ENCODE results near the gene IRAK1. TPM values are rescaled to one million over a fixed set of nuclear protein-coding genes. Genes with fewer than 3 reads are reported as not detected.

The IRAK1 gene
- total and polyA plus RNA-seq, 9 of the 15 experiments (the other 6 are each of a cell fraction or from before 2014, with no cell fraction given) = 11.6 to 261 (median 91.6) TPM

DNA sequence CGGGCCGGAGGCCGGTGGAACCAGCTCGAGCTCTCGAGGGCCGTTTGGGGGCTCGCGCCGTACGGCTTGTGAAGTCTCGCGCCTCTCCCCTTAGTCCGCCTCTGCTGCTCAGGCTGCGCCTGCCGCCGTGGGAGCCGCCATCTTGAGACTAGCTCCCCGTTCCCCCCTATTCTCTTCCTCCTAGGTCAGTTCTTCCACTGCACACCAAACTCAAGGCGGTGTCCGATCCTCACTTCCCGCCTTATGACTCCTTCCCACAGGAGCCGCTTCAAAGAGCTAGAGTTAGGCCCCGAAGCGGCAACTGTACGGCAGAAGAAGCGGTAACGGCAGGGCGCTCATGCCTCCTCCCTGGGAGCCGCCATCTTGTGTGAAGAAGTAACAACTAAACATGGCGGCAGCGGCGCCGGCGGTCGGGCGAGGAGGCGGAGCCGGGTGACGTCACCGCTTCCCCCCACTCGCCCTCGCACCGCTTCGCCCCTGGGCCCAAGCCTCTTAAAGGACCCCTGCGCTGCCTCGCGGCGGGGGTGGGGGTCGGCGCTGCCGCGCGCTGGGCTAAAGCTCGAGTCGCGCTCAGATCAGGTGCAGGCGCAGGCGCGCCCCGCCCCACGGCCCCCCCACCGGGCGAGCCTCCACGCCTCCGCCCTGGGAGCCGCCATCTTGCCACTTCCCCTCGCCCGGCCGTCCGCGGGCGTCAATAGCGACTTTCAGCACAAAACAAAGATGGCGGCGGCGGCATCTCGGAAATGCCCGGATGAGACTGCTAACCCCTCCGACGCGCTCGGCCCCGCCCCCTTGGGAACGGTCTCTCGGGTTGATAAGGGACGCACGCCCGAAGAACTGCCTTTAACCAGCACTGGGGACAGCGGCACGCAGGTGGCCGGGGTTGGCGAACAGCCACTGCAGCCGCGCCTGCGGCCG is 48.0 kb downstream of the IRAK1 start, which contains the start of gene HCFC1 (continued):
- TF ChIP-seq CBFA2T3 (IDR thresholded peaks at IDR 0.05) (0 out of 2 replicates have a peak, but pooled peaks have one; percentile 5), ELF4 (CRISPR knock-in tag; IDR thresholded peaks at IDR 0.05) (peak; percentile 29; the same call in 1 of the 2 replicates), ZNF76 (CRISPR knock-in tag; IDR thresholded peaks at IDR 0.05; ENCODE audit: borderline replicate concordance) (no peak), JUN (IDR thresholded peaks at IDR 0.05; ENCODE audit: borderline replicate concordance, low read depth, low read length) (peak; percentile 85), JUN (CRISPR knock-in tag; IDR thresholded peaks at IDR 0.05; ENCODE audit: borderline replicate concordance) (peak; percentile 11; the same call in 1 of the 2 replicates), PRPF4 (IDR thresholded peaks at IDR 0.05; ENCODE audit: insufficient read depth, low read depth, low read length, poor library complexity, severe bottlenecking) (no peak), SMAD4 (CRISPR knock-in tag; conservative IDR thresholded peaks at IDR 0.05) (0 out of 2 replicates have a peak, but pooled peaks have one; percentile 67), PHTF2 (CRISPR knock-in tag; IDR thresholded peaks at IDR 0.05) (no peak), TAF7 (tag; IDR thresholded peaks at IDR 0.05) (peak; percentile 79), NCOR1 (IDR thresholded peaks at IDR 0.05) (no peak), HNRNPK (IDR thresholded peaks at IDR 0.05; ENCODE audit: low read depth, low read length, poor library complexity, severe bottlenecking) (no peak), ATF7 (IDR thresholded peaks at IDR 0.05) (peak; percentile 99), ESRRA (IDR thresholded peaks at IDR 0.05; ENCODE audit: borderline replicate concordance, low read depth) (0 out of 2 replicates have a peak, but pooled peaks have one; percentile 25)
- TF ChIP-seq, protein P1, sequence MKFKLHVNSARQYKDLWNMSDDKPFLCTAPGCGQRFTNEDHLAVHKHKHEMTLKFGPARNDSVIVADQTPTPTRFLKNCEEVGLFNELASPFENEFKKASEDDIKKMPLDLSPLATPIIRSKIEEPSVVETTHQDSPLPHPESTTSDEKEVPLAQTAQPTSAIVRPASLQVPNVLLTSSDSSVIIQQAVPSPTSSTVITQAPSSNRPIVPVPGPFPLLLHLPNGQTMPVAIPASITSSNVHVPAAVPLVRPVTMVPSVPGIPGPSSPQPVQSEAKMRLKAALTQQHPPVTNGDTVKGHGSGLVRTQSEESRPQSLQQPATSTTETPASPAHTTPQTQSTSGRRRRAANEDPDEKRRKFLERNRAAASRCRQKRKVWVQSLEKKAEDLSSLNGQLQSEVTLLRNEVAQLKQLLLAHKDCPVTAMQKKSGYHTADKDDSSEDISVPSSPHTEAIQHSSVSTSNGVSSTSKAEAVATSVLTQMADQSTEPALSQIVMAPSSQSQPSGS (CRISPR knock-in tag; IDR thresholded peaks at IDR 0.05) = peak; percentile 71; the same call in 1 of the 2 replicates
- TF ChIP-seq, protein P2, sequence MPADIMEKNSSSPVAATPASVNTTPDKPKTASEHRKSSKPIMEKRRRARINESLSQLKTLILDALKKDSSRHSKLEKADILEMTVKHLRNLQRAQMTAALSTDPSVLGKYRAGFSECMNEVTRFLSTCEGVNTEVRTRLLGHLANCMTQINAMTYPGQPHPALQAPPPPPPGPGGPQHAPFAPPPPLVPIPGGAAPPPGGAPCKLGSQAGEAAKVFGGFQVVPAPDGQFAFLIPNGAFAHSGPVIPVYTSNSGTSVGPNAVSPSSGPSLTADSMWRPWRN (IDR thresholded peaks at IDR 0.05; ENCODE audit: low read depth) = no peak
- TF ChIP-seq, protein P3, sequence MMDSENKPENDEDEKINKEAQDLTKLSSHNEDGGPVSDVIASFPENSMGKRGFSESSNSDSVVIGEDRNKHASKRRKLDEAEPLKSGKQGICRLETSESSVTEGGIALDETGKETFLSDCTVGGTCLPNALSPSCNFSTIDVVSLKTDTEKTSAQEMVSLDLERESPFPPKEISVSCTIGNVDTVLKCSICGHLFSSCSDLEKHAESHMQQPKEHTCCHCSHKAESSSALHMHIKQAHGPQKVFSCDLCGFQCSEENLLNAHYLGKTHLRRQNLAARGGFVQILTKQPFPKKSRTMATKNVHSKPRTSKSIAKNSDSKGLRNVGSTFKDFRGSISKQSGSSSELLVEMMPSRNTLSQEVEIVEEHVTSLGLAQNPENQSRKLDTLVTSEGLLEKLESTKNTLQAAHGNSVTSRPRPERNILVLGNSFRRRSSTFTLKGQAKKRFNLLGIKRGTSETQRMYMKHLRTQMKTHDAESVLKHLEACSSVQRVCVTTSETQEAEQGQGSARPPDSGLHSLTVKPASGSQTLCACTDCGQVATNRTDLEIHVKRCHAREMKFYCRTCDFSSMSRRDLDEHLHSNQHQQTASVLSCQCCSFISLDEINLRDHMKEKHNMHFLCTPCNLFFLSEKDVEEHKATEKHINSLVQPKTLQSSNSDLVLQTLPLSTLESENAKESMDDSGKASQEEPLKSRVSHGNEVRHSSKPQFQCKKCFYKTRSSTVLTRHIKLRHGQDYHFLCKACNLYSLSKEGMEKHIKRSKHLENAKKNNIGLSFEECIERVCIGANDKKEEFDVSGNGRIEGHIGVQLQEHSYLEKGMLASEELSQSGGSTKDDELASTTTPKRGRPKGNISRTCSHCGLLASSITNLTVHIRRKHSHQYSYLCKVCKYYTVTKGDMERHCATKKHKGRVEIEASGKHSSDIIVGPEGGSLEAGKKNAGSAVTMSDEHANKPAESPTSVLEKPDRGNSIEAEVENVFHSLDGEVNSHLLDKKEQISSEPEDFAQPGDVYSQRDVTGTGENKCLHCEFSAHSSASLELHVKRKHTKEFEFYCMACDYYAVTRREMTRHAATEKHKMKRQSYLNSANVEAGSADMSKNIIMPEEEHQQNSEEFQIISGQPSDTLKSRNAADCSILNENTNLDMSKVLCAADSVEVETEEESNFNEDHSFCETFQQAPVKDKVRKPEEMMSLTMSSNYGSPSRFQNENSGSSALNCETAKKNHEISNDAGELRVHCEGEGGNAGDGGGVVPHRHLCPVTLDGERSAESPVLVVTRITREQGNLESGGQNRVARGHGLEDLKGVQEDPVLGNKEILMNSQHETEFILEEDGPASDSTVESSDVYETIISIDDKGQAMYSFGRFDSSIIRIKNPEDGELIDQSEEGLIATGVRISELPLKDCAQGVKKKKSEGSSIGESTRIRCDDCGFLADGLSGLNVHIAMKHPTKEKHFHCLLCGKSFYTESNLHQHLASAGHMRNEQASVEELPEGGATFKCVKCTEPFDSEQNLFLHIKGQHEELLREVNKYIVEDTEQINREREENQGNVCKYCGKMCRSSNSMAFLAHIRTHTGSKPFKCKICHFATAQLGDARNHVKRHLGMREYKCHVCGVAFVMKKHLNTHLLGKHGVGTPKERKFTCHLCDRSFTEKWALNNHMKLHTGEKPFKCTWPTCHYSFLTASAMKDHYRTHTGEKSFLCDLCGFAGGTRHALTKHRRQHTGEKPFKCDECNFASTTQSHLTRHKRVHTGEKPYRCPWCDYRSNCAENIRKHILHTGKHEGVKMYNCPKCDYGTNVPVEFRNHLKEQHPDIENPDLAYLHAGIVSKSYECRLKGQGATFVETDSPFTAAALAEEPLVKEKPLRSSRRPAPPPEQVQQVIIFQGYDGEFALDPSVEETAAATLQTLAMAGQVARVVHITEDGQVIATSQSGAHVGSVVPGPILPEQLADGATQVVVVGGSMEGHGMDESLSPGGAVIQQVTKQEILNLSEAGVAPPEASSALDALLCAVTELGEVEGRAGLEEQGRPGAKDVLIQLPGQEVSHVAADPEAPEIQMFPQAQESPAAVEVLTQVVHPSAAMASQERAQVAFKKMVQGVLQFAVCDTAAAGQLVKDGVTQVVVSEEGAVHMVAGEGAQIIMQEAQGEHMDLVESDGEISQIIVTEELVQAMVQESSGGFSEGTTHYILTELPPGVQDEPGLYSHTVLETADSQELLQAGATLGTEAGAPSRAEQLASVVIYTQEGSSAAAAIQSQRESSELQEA (IDR thresholded peaks at IDR 0.05; ENCODE audit: low read depth) = no peak
